ENCODE data around the gene BATF. TPM values are rescaled to one million over a fixed set of nuclear protein-coding genes. Genes with fewer than 3 reads are reported as not detected.

BATF gene
- total RNA-seq, 1 donor from 2014 or later = 6.2 TPM

DNA sequence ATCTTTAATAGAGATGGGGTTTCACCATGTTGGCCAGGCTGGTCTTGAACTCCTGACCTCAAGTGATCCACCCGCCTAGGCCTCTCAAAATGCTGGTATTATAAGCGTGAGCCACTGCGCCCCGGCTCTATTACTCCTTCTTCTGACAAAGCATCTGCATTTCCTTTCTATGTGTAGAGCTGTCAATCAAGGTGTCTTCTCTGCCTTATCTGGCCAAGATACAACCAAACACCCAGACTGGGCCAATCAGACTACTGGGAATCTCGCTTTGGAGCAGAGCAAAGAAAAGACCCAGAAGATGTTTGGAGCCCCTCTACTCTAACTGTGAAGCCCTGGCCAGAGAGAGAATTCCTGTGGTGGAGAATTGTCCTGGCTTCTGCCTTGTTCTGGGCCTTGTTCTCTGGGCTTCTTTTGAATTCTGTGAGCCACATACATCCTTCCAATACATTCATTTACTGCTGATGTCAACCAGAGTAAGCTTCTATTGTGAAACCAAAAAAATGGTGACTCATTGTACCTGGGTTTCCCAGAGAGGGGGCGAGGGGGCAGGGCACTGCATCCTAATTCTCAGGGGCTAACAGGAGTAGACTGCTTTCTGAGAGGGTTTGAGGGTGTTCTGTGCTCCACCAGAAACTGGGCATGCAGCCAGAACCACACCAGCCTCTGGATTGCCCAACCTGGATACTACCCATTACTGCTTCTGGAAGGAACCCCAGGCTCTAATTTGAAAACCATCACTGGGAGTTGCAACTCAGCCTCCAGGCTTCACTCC lies 37.4 kb downstream of the BATF start:
- DNase-seq (ENCODE audit: low read depth in 2 of 2) = no peak

DNA sequence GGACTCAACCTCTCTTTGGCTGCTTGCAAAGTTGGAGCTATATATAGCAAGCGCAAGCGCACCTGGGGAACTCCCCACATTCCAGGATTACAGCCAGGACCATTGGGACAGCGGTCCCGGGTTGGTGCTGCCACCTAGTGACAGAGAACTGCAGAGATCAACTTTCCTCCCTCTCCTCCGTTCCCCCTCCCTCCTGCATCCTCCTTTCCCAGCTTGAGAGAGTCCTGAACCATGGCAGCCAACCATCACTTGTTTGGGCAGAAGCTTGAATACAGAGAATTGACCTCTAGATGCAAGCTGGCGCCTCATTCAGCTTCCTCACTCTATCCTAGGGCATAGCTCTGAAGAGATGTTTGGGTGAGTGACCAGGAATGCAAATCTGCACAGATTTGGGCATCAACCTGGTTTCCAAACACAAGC lies 38.8 kb downstream of the BATF start:
- DNase-seq (ENCODE audit: low read depth in 2 of 2) = peak; percentile 79 to 86

- no peak for DNase-seq (ENCODE audit: low read depth in 2 of 2)
Observed at GRCh38 chr14:75562089-75562488, 39.8 kb downstream of the BATF start.

- no peak for DNase-seq (ENCODE audit: low read depth in 2 of 2)
Observed at GRCh38 chr14:75562489-75562888, 40.2 kb downstream of the BATF start.

GRCh38 chr14:75563931-75564330 lies 41.7 kb downstream of the BATF start:
- no peak for DNase-seq (ENCODE audit: low read depth in 2 of 2)

DNA sequence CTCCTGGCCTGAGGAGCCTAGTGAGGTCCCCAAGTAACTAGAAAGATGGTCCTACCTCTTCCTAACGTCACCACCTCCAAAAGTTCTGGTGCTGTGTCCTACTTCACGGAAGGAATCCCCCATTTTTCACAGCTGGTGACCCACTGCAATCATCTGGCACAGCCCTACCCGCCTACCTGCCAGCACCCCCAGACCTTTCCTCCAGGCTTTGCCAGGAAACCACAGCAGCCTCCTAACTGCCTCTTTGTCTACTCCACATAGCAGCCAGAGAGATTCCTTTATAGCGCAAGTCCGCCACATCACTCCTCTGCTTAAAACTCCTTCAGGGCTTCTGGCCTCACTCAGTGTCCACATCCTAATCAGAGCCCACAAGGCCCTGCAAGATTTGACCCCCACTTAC lies 42.8 kb downstream of the BATF start:
- DNase-seq (ENCODE audit: low read depth in 2 of 2) = no peak

GRCh38 chr14:75566321-75566720 lies 44.1 kb downstream of the BATF start:
- DNase-seq (ENCODE audit: low read depth in 2 of 2) = no peak

DNA sequence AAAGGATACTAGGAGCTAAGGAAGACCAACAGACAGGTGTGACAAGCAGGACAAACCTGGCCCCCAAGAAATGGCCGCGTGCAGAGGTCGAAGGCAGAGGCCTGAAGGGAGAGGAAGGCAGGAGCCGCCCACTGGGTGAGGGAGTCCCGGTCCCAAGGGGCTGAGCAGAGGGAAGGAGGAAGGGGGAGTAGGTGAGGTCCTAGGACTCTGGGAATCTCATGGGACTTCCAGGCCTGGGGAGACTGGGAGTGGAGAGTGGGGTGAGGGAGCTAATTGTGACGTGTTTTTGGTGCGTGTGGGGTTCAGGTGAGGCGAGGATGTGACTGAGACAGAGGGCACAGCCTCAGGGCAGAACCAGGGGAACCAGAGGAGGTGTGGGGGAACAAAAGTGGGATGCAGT lies 44.5 kb downstream of the BATF start:
- no peak for DNase-seq (ENCODE audit: low read depth in 2 of 2)

DNA sequence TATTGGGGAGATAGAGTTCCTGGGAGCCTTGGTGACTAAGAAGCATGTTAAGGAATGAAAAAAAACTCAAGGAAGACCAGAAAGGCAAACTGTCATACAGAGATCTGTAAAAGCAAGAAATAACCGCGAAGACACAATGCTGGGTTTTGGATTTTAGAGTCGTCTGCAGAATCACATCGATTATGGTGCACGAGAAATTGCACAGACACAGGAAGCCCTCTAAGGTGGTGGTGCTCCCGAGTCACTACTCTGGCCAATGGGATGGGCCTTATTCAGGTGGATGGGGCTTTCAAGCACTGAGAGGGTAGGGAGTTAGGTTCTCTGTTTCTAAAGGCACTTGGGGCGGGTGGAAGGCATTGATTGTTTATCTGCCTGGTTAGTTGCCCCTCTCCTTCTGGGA lies 45.9 kb downstream of the BATF start:
- no peak for DNase-seq (ENCODE audit: low read depth in 2 of 2)

- no peak for DNase-seq (ENCODE audit: low read depth in 2 of 2)
Observed at GRCh38 chr14:75568791-75569190, 46.5 kb downstream of the BATF start.

DNA sequence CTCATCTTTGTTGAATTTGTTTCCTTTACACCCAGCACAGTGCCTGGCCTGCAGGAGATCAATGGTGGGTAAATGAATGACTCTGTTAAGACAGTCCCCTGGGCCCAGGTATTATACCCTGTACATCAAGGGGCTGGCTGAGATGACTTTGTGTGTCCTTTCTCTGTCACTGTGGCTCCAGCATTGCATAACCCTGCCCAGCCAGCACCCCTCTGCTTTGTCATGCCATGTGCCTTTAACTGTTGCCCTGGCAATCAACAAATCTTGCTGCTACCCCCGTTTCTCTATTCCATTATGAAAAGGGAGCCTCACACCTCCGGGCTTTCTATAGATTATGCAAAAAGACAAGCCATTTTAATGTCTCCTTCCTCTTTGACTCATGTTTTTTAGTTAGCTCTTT lies 48.5 kb downstream of the BATF start:
- DNase-seq (ENCODE audit: low read depth in 2 of 2) = no peak

DNA sequence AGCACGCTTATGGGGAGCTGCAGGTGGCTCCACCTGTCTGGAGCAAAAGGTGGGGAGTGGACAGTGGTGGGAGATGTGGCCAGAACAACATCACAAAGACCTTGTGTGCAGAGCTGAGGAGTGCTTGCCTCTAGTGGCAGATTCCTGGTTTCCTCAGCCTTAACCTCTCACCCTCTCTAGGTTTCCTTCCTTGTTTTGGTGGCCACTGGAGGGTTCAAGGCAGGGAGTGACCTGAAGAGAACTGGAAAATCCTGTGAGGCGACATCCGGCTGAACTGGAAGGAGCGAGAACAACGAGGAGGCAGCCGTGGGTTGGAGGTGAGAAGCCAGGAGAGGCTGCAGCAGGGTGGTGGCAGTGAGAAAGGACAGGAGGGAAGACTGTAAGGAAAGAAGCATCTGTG lies 49.8 kb downstream of the BATF start:
- DNase-seq (ENCODE audit: low read depth in 2 of 2) = no peak

DNA sequence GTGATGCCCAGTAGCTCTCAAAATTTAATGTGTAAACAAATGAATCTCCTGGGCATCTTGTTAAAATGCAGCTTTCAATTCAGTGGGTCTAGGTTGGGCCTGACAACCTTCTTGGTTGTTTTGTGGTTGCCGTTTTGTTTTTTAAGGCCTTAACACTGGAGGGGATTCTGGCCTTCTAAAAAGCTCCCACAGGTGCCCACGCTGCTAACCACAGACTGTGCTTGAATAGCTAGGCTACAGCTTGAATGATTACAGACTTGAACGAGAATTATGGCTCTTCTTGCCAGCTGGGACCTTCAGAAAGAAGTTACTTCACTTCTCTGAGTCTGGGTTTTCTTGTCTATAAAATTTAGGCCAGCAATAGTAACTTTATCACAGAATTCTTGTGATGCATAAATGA lies 54.8 kb downstream of the BATF start:
- DNase-seq (ENCODE audit: low read depth in 2 of 2) = no peak

GRCh38 chr14:75577729-75578101 lies 55.4 kb downstream of the BATF start:
- peak; percentile 54 to 84 for DNase-seq (ENCODE audit: low read depth in 2 of 2)

DNA sequence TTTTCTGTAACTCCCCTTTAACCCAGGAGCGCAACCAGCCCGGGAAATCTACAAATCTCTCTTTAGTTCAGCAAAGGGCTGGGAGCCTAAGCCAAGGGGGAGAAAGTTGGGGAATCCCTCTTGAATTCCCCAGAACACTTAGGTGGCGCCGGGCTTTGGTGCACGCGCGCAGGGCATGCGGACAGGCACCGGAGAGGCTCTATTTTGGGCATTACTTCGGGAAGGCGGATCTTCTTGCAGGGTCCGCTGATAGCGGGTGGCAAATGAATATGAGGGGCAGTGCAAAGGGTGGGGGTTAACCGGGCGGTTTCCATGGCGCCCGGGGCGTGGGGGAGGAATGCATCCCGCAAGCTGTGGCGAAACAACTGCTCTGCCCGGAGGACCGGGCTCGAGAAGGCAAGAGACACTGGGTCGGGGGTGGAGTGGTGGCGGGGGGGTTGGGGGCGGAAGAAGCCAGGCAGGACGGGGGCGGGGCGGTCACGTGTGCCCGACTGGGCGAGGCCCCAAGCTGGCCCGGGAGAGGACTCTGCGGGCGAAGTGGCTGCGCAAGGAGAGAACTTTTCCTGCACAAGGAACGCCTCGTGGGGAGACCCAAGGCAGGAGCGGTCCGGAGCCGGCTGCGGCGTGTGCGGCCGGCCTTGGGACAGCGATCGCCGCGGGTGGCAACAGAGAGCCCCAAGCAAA lies 56.0 kb downstream of the BATF start, which contains the start of gene FLVCR2:
FLVCR2 (plus strand) TSS at position 519 of the 684 bp plus-strand sequence. CDS start 353 bp downstream, outside the sequence.
- DNase-seq (ENCODE audit: low read depth in 2 of 2) = peak in 1 of 2 donors; percentile 68

DNA sequence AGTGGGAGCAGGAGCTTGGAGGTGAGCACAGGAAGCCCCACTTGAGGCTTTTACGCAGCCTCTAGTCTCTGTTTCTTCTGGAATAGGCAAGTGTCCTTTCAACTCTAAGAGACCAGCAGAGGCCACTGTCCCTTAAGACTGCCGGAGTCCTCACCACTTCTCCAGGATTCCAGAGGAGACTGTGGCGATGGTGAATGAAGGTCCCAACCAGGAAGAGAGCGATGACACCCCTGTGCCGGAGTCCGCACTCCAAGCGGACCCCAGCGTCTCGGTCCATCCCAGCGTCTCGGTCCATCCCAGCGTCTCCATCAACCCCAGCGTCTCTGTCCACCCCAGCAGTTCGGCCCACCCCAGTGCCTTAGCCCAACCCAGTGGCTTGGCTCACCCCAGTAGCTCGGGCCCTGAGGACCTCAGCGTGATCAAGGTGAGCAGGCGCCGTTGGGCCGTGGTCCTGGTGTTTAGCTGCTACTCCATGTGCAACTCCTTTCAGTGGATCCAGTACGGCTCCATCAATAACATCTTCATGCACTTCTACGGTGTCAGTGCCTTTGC lies 56.6 kb downstream of the BATF start:
- peak in 1 of 2 donors; percentile 63 for DNase-seq (ENCODE audit: low read depth in 2 of 2)

DNA sequence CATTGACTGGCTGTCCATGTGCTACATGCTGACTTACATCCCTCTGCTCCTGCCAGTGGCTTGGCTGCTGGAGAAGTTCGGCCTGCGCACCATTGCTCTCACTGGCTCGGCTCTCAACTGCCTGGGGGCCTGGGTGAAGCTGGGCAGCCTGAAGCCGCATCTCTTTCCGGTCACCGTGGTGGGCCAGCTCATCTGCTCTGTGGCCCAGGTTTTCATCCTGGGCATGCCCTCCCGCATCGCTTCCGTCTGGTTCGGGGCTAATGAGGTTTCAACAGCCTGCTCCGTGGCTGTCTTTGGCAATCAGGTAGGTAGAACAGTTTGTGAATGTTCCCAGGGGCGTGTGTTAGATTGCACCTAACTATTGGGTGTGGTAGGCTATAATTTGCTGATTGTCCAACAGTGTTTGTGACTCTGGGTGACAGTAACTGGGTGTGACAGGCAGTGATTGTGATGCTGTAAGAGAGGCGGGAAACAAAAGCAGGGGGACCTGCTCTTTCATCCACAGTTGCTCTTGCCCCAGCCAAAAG lies 57.1 kb downstream of the BATF start:
- DNase-seq (ENCODE audit: low read depth in 2 of 2) = peak in 1 of 2 donors; percentile 25

GRCh38 chr14:75579882-75580281 lies 57.6 kb downstream of the BATF start:
- DNase-seq (ENCODE audit: low read depth in 2 of 2) = no peak

DNA sequence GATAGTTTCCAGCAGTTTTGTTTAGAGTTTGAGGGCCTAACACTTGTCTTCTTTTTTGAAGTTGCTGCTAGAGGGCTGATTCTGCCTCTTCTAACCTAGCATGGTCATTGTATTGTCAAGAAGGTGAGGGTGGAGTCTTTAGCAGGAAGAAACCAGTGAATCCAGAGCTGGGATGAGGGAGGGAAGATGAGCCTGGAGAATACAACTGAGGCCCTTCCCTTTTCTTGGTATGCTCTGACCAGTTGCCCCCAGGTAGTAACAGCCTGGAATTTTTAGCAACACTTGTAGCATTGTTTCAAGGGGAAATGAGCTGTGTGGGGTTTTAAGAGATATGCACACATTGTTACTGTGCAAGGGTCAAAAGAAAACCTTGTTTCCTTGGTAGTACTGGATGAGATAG lies 65.1 kb downstream of the BATF start:
- no peak for DNase-seq (ENCODE audit: low read depth in 2 of 2)

- no peak for DNase-seq (ENCODE audit: low read depth in 2 of 2)
Observed at GRCh38 chr14:75589931-75590330, 67.7 kb downstream of the BATF start.

DNA sequence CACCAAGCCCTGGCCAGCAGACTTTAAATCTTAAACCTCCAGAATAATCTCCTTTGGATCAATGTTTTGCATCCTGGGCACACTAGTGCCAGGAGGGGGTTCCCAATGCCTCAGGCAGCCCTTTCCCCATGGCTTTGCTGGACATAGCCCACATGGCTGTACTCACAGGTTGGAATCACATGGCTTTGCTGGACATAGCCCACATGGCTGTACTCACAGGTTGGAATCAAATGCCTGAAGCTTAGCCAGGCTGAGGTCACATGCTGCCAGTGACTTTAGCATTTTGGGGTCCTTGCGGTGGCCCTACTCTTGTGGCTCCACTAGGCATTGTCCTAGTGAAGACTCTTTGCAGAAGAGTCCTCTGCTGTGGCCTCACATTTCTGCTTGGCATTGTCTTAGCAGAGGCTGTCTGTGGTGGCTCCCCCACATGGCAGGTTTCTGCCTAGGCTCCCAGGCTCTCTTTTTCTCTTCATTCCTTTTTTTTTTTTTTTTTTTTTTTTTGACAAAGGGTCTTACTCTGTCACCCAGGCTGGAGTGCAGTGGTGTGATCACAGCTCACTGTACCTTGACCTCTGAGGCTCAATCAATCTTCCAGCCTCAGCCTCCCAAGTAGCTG lies 69.2 kb downstream of the BATF start:
- DNase-seq (ENCODE audit: low read depth in 2 of 2) = no peak

GRCh38 chr14:75591987-75592575 lies 69.8 kb downstream of the BATF start:
- DNase-seq (ENCODE audit: low read depth in 2 of 2) = no peak

Data from dermis microvascular lymphatic vessel endothelial cell (primary cell).